DMS 273 (cell line): Measurements from ENCODE around the gene ACTL7B.

Experiments used
- DNase-seq: peaks from one replicate; lab custom pipeline; 2025; ENCODE audit not compliant: unreplicated experiment; lab: John Stamatoyannopoulos, UW

Gene ACTL7B

GRCh38 chr9:108809269-108809668 is 46.5 kb downstream of the ACTL7B start:
- no peak for DNase-seq
